ENCODE data around the gene BORCS6. TPM values are rescaled to one million over a fixed set of nuclear protein-coding genes. Genes with fewer than 3 reads are reported as not detected.

Gene BORCS6
- total RNA-seq, 3 donors from 2014 or later (not counting 1 experiment from before 2014, with no cell fraction given), result 10.2 to 15.6 (median 11.6) TPM

DNA sequence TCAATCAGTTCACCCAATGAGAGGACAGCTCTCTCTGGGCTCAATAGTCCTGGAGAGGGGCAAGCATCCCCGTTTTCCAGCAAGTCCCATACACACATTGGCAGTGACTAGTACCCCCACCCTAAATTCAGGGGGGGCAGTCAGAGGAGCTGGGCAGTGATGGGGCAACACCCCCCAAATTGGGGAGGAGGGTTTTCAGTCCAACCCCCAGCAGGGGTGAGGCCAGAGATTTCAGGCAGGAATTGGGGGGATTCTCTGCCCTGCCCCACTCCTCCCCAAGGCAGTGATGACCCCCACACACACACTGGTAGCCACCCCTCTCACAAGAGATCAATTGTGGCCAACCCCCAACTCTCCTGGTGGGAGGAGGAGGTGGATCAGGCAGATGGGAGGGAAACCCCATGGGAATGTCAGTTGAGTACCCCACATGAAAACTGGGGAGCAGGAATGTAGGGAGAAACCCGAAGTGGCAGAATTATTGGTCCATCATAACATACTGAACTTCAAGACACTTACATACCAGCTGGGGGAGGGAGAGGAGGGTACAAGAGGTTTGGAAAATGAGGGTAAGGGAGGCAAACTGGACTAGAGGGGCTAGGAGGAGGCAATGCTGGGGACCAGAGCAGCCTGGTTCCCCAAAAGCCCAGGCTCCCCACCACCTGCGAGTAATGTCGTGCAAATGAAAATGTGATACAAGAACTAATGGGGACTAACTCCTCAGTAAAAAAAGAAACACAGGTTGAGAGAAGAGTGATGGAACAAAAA, 30.3 kb downstream of the BORCS6 start:
- Histone ChIP-seq H3K4me3 (ENCODE audit: low read length) (no peak overlapping the region), H3K4me1 (ENCODE audit: control insufficient read depth, insufficient read depth, low read length) (peaks cover 85% of the 10 kb centered on the region), H3K36me3 (ENCODE audit: control insufficient read depth, insufficient read depth, low read length) (peaks cover 28% of the 10 kb centered on the region), H3K27ac (ENCODE audit: low read length) (peak overlapping the region; percentile 33), H3K27me3 (ENCODE audit: control insufficient read depth, insufficient read depth, low read length) (no peaks in the 10 kb centered on the region), H3K9me3 (ENCODE audit: control insufficient read depth, insufficient read depth, low read length) (no peaks in the 10 kb centered on the region)
- 92% methylated on average over 3 of the region's 4 CpGs for WGBS (ENCODE audit: insufficient coverage)
- peak overlapping the region; percentile 71 for H3K4me3 Mint-ChIP-seq
- H3K9me3 Mint-ChIP-seq, result no peaks in the 10 kb centered on the region
- ATAC-seq, result no peak
- no peaks in the 10 kb centered on the region for H3K27me3 Mint-ChIP-seq (ENCODE audit: low read depth in 2 of 2)
- intact Hi-C loops (cut with micrococcal nuclease), result loop anchor here (2.0 to 10.0 kb wide), 2 partner anchors 13 to 795 kb away; no protein-coding TSS in a partner anchor
- no peaks in the 10 kb centered on the region for H3K36me3 Mint-ChIP-seq
- H3K27ac Mint-ChIP-seq, result no peak overlapping the region
- no peak for TF ChIP-seq CTCF (IDR thresholded peaks at IDR 0.05)
- DNase-seq, result peak in 1 of 2 donors; percentile 21
- H3K4me1 Mint-ChIP-seq, result peaks cover 42 to 59% of the 10 kb centered on the region in 2 donors

GRCh38 chr17:8159032-8159400, 31.0 kb downstream of the BORCS6 start:
- H3K27me3 ChIP-seq (ENCODE audit: control insufficient read depth, insufficient read depth, low read length), result no peaks in the 10 kb centered on the region
- peaks cover 28% of the 10 kb centered on the region for H3K36me3 ChIP-seq (ENCODE audit: control insufficient read depth, insufficient read depth, low read length)
- ATAC-seq (no peak), DNase-seq (peak in 1 of 2 donors; percentile 31)
- no peaks in the 10 kb centered on the region for H3K9me3 Mint-ChIP-seq
- peak; percentile 12 for TF ChIP-seq CTCF (IDR thresholded peaks at IDR 0.05)
- H3K9me3 ChIP-seq (ENCODE audit: control insufficient read depth, insufficient read depth, low read length), result no peaks in the 10 kb centered on the region
- H3K36me3 Mint-ChIP-seq, result no peaks in the 10 kb centered on the region
- WGBS (ENCODE audit: insufficient coverage), result 38% methylated on average over 2 of the region's 3 CpGs
- H3K4me1 Mint-ChIP-seq, result peaks cover 38 to 53% of the 10 kb centered on the region in 2 donors
- H3K4me3 Mint-ChIP-seq, result peak overlapping the region; percentile 67
- intact Hi-C loops (cut with micrococcal nuclease), result loop anchor here (2.0 to 10.0 kb wide), 2 partner anchors 14 to 796 kb away; no protein-coding TSS in a partner anchor
- peaks cover 85% of the 10 kb centered on the region for H3K4me1 ChIP-seq (ENCODE audit: control insufficient read depth, insufficient read depth, low read length)
- H3K27ac ChIP-seq (ENCODE audit: low read length), result peak overlapping the region; percentile 33
- H3K27ac Mint-ChIP-seq, result no peak overlapping the region
- no peak overlapping the region for H3K4me3 ChIP-seq (ENCODE audit: low read length)
- no peaks in the 10 kb centered on the region for H3K27me3 Mint-ChIP-seq (ENCODE audit: low read depth in 2 of 2)

GRCh38 chr17:8158267-8159031, 31.5 kb downstream of the BORCS6 start:
- peaks cover 28% of the 10 kb centered on the region for H3K36me3 ChIP-seq (ENCODE audit: control insufficient read depth, insufficient read depth, low read length)
- no peaks in the 10 kb centered on the region for H3K27me3 ChIP-seq (ENCODE audit: control insufficient read depth, insufficient read depth, low read length)
- peak; percentile 14 to 43 (median 28) for ATAC-seq
- peak; percentile 92 for TF ChIP-seq CTCF (IDR thresholded peaks at IDR 0.05)
- H3K4me3 ChIP-seq (ENCODE audit: low read length), result no peak overlapping the region
- H3K9me3 ChIP-seq (ENCODE audit: control insufficient read depth, insufficient read depth, low read length), result no peaks in the 10 kb centered on the region
- H3K4me1 ChIP-seq (ENCODE audit: control insufficient read depth, insufficient read depth, low read length), result peaks cover 85% of the 10 kb centered on the region
- Mint-ChIP-seq H3K4me3 (peak overlapping the region; percentile 67), H3K9me3 (no peaks in the 10 kb centered on the region), H3K4me1 (peaks cover 38 to 47% of the 10 kb centered on the region in 2 donors), H3K27ac (no peak overlapping the region), H3K36me3 (no peaks in the 10 kb centered on the region), H3K27me3 (ENCODE audit: low read depth in 2 of 2) (no peaks in the 10 kb centered on the region)
- WGBS (ENCODE audit: insufficient coverage), result 53% methylated on average over 19 of the region's 20 CpGs
- intact Hi-C loops (cut with micrococcal nuclease), result loop anchor here (1.0 to 10.0 kb wide), 4 partner anchors 14 to 796 kb away; no protein-coding TSS in a partner anchor
- H3K27ac ChIP-seq (ENCODE audit: low read length), result peak overlapping the region; percentile 80
- peak; percentile 87 to 92 for DNase-seq

Data from natural killer cell (primary cell).